Aorta (tissue), 5 donors: Measurements from ENCODE around the gene CNTNAP1. TPM values are rescaled to one million over a fixed set of nuclear protein-coding genes. Genes with fewer than 3 reads are reported as not detected.

ENCODE experiments used
- ATAC-seq: fragments of 200-7000 bp; cut with Tn5 transposase; one replicate; pipeline ENCODE4 v1.9.1; 2022; ENCODE audit warnings: moderate library complexity; ENCODE audit not compliant: low FRiP score
- DNase-seq, 2 donors: peaks; one replicate each; pipeline ENCODE4 v3.0.0-alpha.2; 2020
- H3K27ac ChIP-seq, 2 donors: one replicate each; pipeline ENCODE4 v1.5.1; 2013; ENCODE audit warnings: low read length in 2 of 2, mild to moderate bottlenecking in 2 of 2, moderate library complexity in 2 of 2, control low read depth in 1 of 2, inconsistent platforms in 1 of 2, low read depth in 1 of 2
- H3K27me3 ChIP-seq, 2 donors: one replicate each; pipeline ENCODE4 v1.6.1; 2013; ENCODE audit warnings: control low read depth in 1 of 2, low read length in 1 of 2, mild to moderate bottlenecking in 1 of 2, moderate library complexity in 1 of 2; ENCODE audit not compliant: insufficient read depth in 2 of 2, control insufficient read depth in 1 of 2
- H3K36me3 ChIP-seq, 2 donors: one replicate each; pipeline ENCODE4 v1.6.1; 2013; ENCODE audit warnings: control low read depth in 1 of 2, low read length in 1 of 2, mild to moderate bottlenecking in 1 of 2; ENCODE audit not compliant: insufficient read depth in 2 of 2, control insufficient read depth in 1 of 2
- H3K4me1 ChIP-seq, 2 donors: one replicate each; pipeline ENCODE4 v1.6.1; 2013; ENCODE audit warnings: low read length in 2 of 2, control low read depth in 1 of 2, mild to moderate bottlenecking in 1 of 2, moderate library complexity in 1 of 2; ENCODE audit not compliant: insufficient read depth in 2 of 2, control insufficient read depth in 1 of 2
- H3K4me3 ChIP-seq, 2 donors: one replicate each; pipeline ENCODE4 v1.5.1; 2013; ENCODE audit warnings: low read length in 2 of 2, control low read depth in 1 of 2, mild to moderate bottlenecking in 1 of 2
- H3K9me3 ChIP-seq: one replicate; pipeline ENCODE4 v1.6.1; 2013; ENCODE audit warnings: mild to moderate bottlenecking, low read length; ENCODE audit not compliant: control insufficient read depth
- WGBS, 2 donors: extraction: QIAGEN DNeasy Blood & Tissue Kit; methylation state at CpG; one replicate each; pipeline ENCODE4 v1.1.7; 2013; 5-methylcytosine and 5-hydroxymethylcytosine counted together
- intact Hi-C, 2 donors: fragments of 100-400 bp; cut with DNase I; formaldehyde crosslinking; loops; one replicate each; pipeline versions ENCODE4 v1.14.2 to v1.15.0; 2022
- polyA plus RNA-seq, 2 donors: library from polyadenylated mRNA; stranded (reverse); fragments of 200-250 nt; gene quantifications; one replicate each; pipeline ENCODE4 v1.2.3, GENCODE V29; 2013
- total RNA-seq, 2 donors: library from RNA; stranded (reverse); fragmentation: NEBNext Ultra II Directional; extraction: Animal tissue kit (Norgen Biotek cat#: 25700); gene quantifications; one replicate each; pipeline ENCODE4 v1.2.1, GENCODE V29; 2021
- donor health status: healthy with polysubstance abuse.
- donor health status: Bipolar disorder and iron deficiency.
- donor health status: DM: no; HTN: no; CAD: no.
- donor health status: DM: no; HTN: no; CAD: no.
- donor health status: DM: yes; HTN: yes; CAD: no.

CNTNAP1 gene
- total and polyA plus RNA-seq, 4 donors, result 1.0 to 25.8 (median 9.5) TPM

GRCh38 chr17:42674755-42675347 lies 7.5 kb upstream of the CNTNAP1 start:
- Histone ChIP-seq H3K27me3 (no peaks in the 10 kb centered on the region), H3K36me3 (peaks cover 0 to 3% of the 10 kb centered on the region in 2 donors), H3K9me3 (no peaks in the 10 kb centered on the region), H3K27ac (peak overlapping the region in 1 of 2 donors; percentile 3), H3K4me3 (peak overlapping the region; percentile 60 to 70), H3K4me1 (no peaks in the 10 kb centered on the region)
- intact Hi-C loops, result no loop called here
- DNase-seq (no peak), ATAC-seq (no peak)
- WGBS, 2 donors, result 6% methylated on average over 9 of the region's 9 CpGs

GRCh38 chr17:42675348-42675964 lies 6.9 kb upstream of the CNTNAP1 start:
- intact Hi-C loops, result no loop called here
- no peak for DNase-seq
- no peaks in the 10 kb centered on the region for H3K27me3 ChIP-seq
- ATAC-seq, result no peak
- peak overlapping the region; percentile 28 to 72 for H3K27ac ChIP-seq
- H3K9me3 ChIP-seq, result no peaks in the 10 kb centered on the region
- WGBS, 2 donors, result 0 to 1% methylated on average over 26 to 27 of the region's 27 CpGs
- peak overlapping the region; percentile 60 to 70 for H3K4me3 ChIP-seq
- peaks cover 0 to 2% of the 10 kb centered on the region in 2 donors for H3K36me3 ChIP-seq
- H3K4me1 ChIP-seq, result no peaks in the 10 kb centered on the region

- no peaks in the 10 kb centered on the region for H3K27me3 ChIP-seq
- H3K4me3 ChIP-seq, result peak overlapping the region; percentile 60 to 70
- intact Hi-C loops, result no loop called here
- H3K9me3 ChIP-seq, result no peaks in the 10 kb centered on the region
- peak overlapping the region; percentile 28 to 72 for H3K27ac ChIP-seq
- H3K36me3 ChIP-seq, result peaks cover 0 to 2% of the 10 kb centered on the region in 2 donors
- WGBS, 2 donors, result 0% methylated on average over 43 of the region's 43 CpGs
- ATAC-seq, result peak; percentile 2
- no peaks in the 10 kb centered on the region for H3K4me1 ChIP-seq
- peak; percentile 79 to 90 for DNase-seq
These were observed 6.3 kb upstream of the CNTNAP1 start for GRCh38 chr17:42675965-42676423.

DNA sequence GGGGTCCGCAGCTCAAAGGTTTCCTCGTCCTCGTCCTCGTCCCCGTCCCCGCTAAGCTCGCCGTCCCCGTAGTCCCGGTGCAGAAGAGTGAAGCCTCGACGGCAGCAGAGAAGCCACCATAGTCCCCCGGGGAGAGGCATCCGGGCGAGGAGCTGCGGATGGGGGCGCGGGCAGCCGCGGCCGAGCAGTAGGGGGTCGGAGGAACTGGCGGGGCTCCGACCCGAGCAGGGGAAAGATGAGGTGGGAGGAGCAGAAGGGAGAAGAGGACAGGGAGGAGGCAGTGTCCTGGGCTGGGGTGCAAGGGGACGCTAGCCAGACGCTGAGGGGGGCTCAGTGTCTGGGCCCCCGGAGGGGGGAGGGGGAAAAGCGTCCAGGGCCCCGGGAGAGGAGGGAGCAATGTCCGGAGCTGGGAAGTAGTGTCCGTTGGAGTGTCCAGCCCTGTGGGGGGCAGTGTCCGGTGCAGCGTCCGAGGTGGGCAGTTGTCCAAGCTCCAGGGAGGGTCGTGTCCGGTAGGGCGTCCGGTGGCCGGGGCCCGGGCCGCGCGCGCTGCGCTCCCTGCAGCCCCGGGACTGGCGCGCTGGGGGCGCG lies 5.8 kb upstream of the CNTNAP1 start, which contains the start of gene PLEKHH3:
PLEKHH3 (minus strand) TSS at position 571 of the 588 bp plus-strand sequence; CDS start at position 140, 431 bp downstream.
- Histone ChIP-seq H3K4me1 (no peaks in the 10 kb centered on the region), H3K36me3 (peaks cover 0 to 2% of the 10 kb centered on the region in 2 donors), H3K9me3 (no peaks in the 10 kb centered on the region), H3K4me3 (peak within 1 kb of the TSS; percentile 60 to 70), H3K27me3 (no peaks in the 10 kb centered on the region), H3K27ac (peak within 1 kb of the TSS; percentile 28 to 92)
- DNase-seq (no peak), ATAC-seq (no peak)
- WGBS, 2 donors, result 0% methylated on average over 48 to 51 of the region's 51 CpGs
- intact Hi-C loops, result no loop called here

GRCh38 chr17:42677012-42677857 lies 5.1 kb upstream of the CNTNAP1 start:
- DNase-seq (peak; percentile 100), ATAC-seq (peak; percentile 90)
- Histone ChIP-seq H3K27ac (peak overlapping the region in 1 of 2 donors; percentile 92), H3K9me3 (no peaks in the 10 kb centered on the region), H3K4me1 (no peaks in the 10 kb centered on the region), H3K36me3 (no peaks in the 10 kb centered on the region), H3K27me3 (no peaks in the 10 kb centered on the region), H3K4me3 (peak overlapping the region in 1 of 2 donors; percentile 70)
- intact Hi-C loops, result no loop called here
- WGBS, 2 donors, result 1% methylated on average over 28 to 33 of the region's 33 CpGs

DNA sequence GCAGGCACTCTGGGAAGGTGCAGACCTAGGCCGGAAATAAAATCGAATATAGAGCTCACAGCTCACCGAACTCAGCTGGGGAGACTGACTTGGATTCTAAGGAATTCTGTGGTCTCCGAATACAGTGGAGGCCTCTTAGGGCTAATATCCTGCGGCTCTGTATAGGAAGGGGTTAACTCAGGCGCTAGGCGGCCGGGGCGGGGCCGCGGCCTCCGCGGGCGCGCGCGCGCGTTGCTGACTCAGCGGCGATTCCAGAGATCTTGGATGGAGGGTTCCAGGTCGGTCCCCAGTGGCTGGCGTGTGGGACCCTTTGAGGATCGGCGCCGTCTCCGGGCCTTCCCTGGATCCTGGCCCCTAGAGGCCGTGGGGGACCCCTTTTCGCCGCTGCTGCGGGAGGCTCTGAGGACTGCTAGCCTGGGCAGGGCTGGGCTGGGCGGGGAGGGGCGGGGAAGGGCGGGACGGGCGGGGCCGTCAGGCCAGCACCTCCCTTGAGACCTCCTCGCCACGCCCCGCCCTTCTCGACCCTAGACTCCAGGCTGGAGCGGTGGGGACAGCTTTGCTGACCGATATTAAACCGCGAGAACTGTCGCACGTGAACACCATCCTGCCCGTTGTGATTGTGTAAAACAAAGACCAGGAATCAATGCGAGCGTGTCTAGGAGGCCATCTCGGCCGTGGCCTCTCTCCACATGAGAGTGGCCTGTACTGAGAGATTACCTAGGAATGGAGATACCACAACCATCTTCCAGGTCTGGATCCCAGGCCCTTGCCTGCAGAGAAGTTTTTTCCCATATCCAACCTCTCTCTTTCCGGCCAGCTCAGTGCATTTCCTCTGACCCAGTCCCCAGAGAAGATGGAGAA lies 4.2 kb upstream of the CNTNAP1 start:
- intact Hi-C loops, result loop anchor here in 1 of 2 donors (2.0 kb wide), 2 partner anchors 69 to 101 kb away; partner anchors contain the start of genes PSMC3IP, RETREG3 and TUBG1
- no peaks in the 10 kb centered on the region for H3K4me1 ChIP-seq

GRCh38 chr17:42678951-42679491 lies 3.3 kb upstream of the CNTNAP1 start:
- no peak for DNase-seq
- no peaks in the 10 kb centered on the region for H3K4me1 ChIP-seq
- no peak overlapping the region for H3K4me3 ChIP-seq
- H3K9me3 ChIP-seq, result no peaks in the 10 kb centered on the region
- no peaks in the 10 kb centered on the region for H3K36me3 ChIP-seq
- peak overlapping the region; percentile 47 to 85 for H3K27ac ChIP-seq
- WGBS, 2 donors, result 4 to 5% methylated on average over 18 of the region's 18 CpGs
- intact Hi-C loops, result loop anchor here in 1 of 2 donors (2.0 kb wide), 2 partner anchors 70 to 102 kb away; partner anchors contain the start of genes PSMC3IP, RETREG3 and TUBG1
- no peak for ATAC-seq
- H3K27me3 ChIP-seq, result no peaks in the 10 kb centered on the region

More for the DNA sequence above, 4.2 kb upstream of the CNTNAP1 start:
- Histone ChIP-seq H3K9me3 (no peaks in the 10 kb centered on the region), H3K4me3 (peak overlapping the region; percentile 50 to 59), H3K27ac (peak overlapping the region in 1 of 2 donors; percentile 92), H3K36me3 (no peaks in the 10 kb centered on the region), H3K27me3 (no peaks in the 10 kb centered on the region)
- DNase-seq (peak; percentile 92 to 95), ATAC-seq (peak; percentile 69)
- WGBS, 2 donors, result 0% methylated on average over 48 to 53 of the region's 53 CpGs
